ENCODE measurements around the gene MRFAP1L1. TPM values are rescaled to one million over a fixed set of nuclear protein-coding genes. Genes with fewer than 3 reads are reported as not detected.

MRFAP1L1 gene
- total and polyA plus RNA-seq, 2 donors (not counting 1 experiment from before 2014, with no cell fraction given): 12.5 to 57.2 TPM

GRCh38 chr4:6753891-6754290 lies 44.2 kb upstream of the MRFAP1L1 start:
- Mint-ChIP-seq H3K9me3 (ENCODE audit: insufficient read depth) (no peaks in the 10 kb centered on the region), H3K27ac (no peak overlapping the region), H3K27me3 (peaks cover 3% of the 10 kb centered on the region), H3K4me3 (no peak overlapping the region), H3K4me1 (no peaks in the 10 kb centered on the region)
- H3K27me3 ChIP-seq (replicated peaks in 1 of 4; ENCODE audit: control extremely low read depth in 1 of 4, control insufficient read depth in 3 of 4, insufficient read depth in 4 of 4, low read length in 3 of 4): no peaks in the 10 kb centered on the region
- intact Hi-C loops (cut with micrococcal nuclease): no loop called here
- ATAC-seq (ENCODE audit: low read depth) (no peak), DNase-seq (no peak)
- no peaks in the 10 kb centered on the region for H3K36me3 ChIP-seq (replicated peaks in 1 of 2; ENCODE audit: control extremely low read depth in 1 of 2, control insufficient read depth in 1 of 2, extremely low read depth in 1 of 2, insufficient read depth in 2 of 2, low read length in 1 of 2)
- 82% methylated on average over 8 of the region's 9 CpGs for WGBS (ENCODE audit: insufficient coverage)
- H4K20me1 ChIP-seq (ENCODE audit: control insufficient read depth, insufficient read depth, low read length, poor library complexity, severe bottlenecking): no peaks in the 10 kb centered on the region
- no peak overlapping the region for H2AFZ ChIP-seq (ENCODE audit: insufficient read depth, low read depth, low read length, poor library complexity, severe bottlenecking)
- ChIA-PET POLR2A (no interaction called here), CTCF (no interaction called here)
- no peak overlapping the region for H3K4me3 ChIP-seq (ENCODE audit: control extremely low read depth in 1 of 5, extremely low read depth in 1 of 5, insufficient read depth in 1 of 5, low read depth in 2 of 5, low read length in 4 of 5)
- no peaks in the 10 kb centered on the region for H3K4me1 ChIP-seq (ENCODE audit: control insufficient read depth in 2 of 2, insufficient read depth in 2 of 2, low read length in 2 of 2)
- no peak overlapping the region for H3K9ac ChIP-seq (ENCODE audit: low read length)
- H3K9me3 ChIP-seq (ENCODE audit: control extremely low read depth in 1 of 3, control insufficient read depth in 2 of 3, insufficient read depth in 1 of 3, low read length in 2 of 3): no peaks in the 10 kb centered on the region
- H3K27ac ChIP-seq (ENCODE audit: low read length in 2 of 2): no peak overlapping the region
- H3K79me2 ChIP-seq (ENCODE audit: control insufficient read depth, insufficient read depth, low read length): no peaks in the 10 kb centered on the region
- TF ChIP-seq, protein P1, sequence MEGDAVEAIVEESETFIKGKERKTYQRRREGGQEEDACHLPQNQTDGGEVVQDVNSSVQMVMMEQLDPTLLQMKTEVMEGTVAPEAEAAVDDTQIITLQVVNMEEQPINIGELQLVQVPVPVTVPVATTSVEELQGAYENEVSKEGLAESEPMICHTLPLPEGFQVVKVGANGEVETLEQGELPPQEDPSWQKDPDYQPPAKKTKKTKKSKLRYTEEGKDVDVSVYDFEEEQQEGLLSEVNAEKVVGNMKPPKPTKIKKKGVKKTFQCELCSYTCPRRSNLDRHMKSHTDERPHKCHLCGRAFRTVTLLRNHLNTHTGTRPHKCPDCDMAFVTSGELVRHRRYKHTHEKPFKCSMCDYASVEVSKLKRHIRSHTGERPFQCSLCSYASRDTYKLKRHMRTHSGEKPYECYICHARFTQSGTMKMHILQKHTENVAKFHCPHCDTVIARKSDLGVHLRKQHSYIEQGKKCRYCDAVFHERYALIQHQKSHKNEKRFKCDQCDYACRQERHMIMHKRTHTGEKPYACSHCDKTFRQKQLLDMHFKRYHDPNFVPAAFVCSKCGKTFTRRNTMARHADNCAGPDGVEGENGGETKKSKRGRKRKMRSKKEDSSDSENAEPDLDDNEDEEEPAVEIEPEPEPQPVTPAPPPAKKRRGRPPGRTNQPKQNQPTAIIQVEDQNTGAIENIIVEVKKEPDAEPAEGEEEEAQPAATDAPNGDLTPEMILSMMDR (IDR thresholded peaks at IDR 0.05): no peak
- TF ChIP-seq EZH2 (IDR thresholded peaks at IDR 0.05; ENCODE audit: borderline replicate concordance, insufficient read depth, low read depth, low read length, poor library complexity, severe bottlenecking): no peak
- no peak overlapping the region for H3K4me2 ChIP-seq (replicated peaks; ENCODE audit: low read depth, low read length, poor library complexity, severe bottlenecking)

- H3K79me2 ChIP-seq (ENCODE audit: control insufficient read depth, insufficient read depth, low read length): no peaks in the 10 kb centered on the region
- 97% methylated on average over 18 of the region's 18 CpGs for WGBS (ENCODE audit: insufficient coverage)
- no peak overlapping the region for H2AFZ ChIP-seq (ENCODE audit: insufficient read depth, low read depth, low read length, poor library complexity, severe bottlenecking)
- DNase-seq (no peak), ATAC-seq (ENCODE audit: low read depth) (no peak)
- H3K36me3 ChIP-seq (replicated peaks in 1 of 2; ENCODE audit: control extremely low read depth in 1 of 2, control insufficient read depth in 1 of 2, extremely low read depth in 1 of 2, insufficient read depth in 2 of 2, low read length in 1 of 2): no peaks in the 10 kb centered on the region
- no peaks in the 10 kb centered on the region for H3K9me3 ChIP-seq (ENCODE audit: control extremely low read depth in 1 of 3, control insufficient read depth in 2 of 3, insufficient read depth in 1 of 3, low read length in 2 of 3)
- no peaks in the 10 kb centered on the region for H3K4me1 ChIP-seq (ENCODE audit: control insufficient read depth in 2 of 2, insufficient read depth in 2 of 2, low read length in 2 of 2)
- no peaks in the 10 kb centered on the region for H3K9me3 Mint-ChIP-seq (ENCODE audit: insufficient read depth)
- H3K4me3 Mint-ChIP-seq: no peak overlapping the region
- no peaks in the 10 kb centered on the region for H3K27me3 ChIP-seq (replicated peaks in 1 of 4; ENCODE audit: control extremely low read depth in 1 of 4, control insufficient read depth in 3 of 4, insufficient read depth in 4 of 4, low read length in 3 of 4)
- H3K9ac ChIP-seq (ENCODE audit: low read length): no peak overlapping the region
- H3K27ac Mint-ChIP-seq: no peak overlapping the region
- H3K27me3 Mint-ChIP-seq: peaks cover 3% of the 10 kb centered on the region
- no peak overlapping the region for H3K4me3 ChIP-seq (ENCODE audit: control extremely low read depth in 1 of 5, extremely low read depth in 1 of 5, insufficient read depth in 1 of 5, low read depth in 2 of 5, low read length in 4 of 5)
- intact Hi-C loops (cut with micrococcal nuclease): no loop called here
- POLR2A ChIA-PET: no interaction called here
- TF ChIP-seq, protein P1 (IDR thresholded peaks at IDR 0.05): no peak
- TF ChIP-seq EZH2 (IDR thresholded peaks at IDR 0.05; ENCODE audit: borderline replicate concordance, insufficient read depth, low read depth, low read length, poor library complexity, severe bottlenecking): no peak
- CTCF ChIA-PET: no interaction called here
- H4K20me1 ChIP-seq (ENCODE audit: control insufficient read depth, insufficient read depth, low read length, poor library complexity, severe bottlenecking): no peaks in the 10 kb centered on the region
- no peak overlapping the region for H3K27ac ChIP-seq (ENCODE audit: low read length in 2 of 2)
- no peaks in the 10 kb centered on the region for H3K4me1 Mint-ChIP-seq
- no peak overlapping the region for H3K4me2 ChIP-seq (replicated peaks; ENCODE audit: low read depth, low read length, poor library complexity, severe bottlenecking)
These were observed 43.5 kb upstream of the MRFAP1L1 start for GRCh38 chr4:6753103-6753560.
